Fibroblast of peridontal ligament (primary cell): Measurements from ENCODE around the gene DGKQ.
"Not testable (repeated sequence)": the region's sequence is repeated elsewhere in the genome, so short reads cannot be mapped to it uniquely, and the experiment has no call there.

Experiments
- DNase-seq: peaks from one replicate; pipeline ENCODE4 v3.0.0-alpha.2; 2010; ENCODE audit errors: extremely low read depth

Gene DGKQ

GRCh38 chr4:976016-976415 lies 2.6 kb upstream of the DGKQ start:
- DNase-seq, result not testable (repeated sequence)

- DNase-seq, result no peak
Measured at GRCh38 chr4:974668-975067, 1.3 kb upstream of the DGKQ start.

- DNase-seq, result no peak
Measured at GRCh38 chr4:972651-973424, 531 bp downstream of the DGKQ start.

- no peak for DNase-seq
Measured at GRCh38 chr4:971666-972500, 1.5 kb downstream of the DGKQ start.

GRCh38 chr4:970854-971520 lies 2.4 kb downstream of the DGKQ start:
- no peak for DNase-seq

GRCh38 chr4:970046-970745 lies 3.2 kb downstream of the DGKQ start:
- no peak for DNase-seq

GRCh38 chr4:968621-969394 lies 4.6 kb downstream of the DGKQ start:
- DNase-seq, result no peak

- no peak for DNase-seq
Measured at GRCh38 chr4:968221-968620, 5.1 kb downstream of the DGKQ start.

- DNase-seq, result no peak
Measured at GRCh38 chr4:967113-968104, 6.0 kb downstream of the DGKQ start.

- no peak for DNase-seq
Measured at GRCh38 chr4:966266-967112, 6.9 kb downstream of the DGKQ start.

GRCh38 chr4:965766-966134 lies 7.6 kb downstream of the DGKQ start:
- no peak for DNase-seq

- DNase-seq, result no peak
Measured at GRCh38 chr4:965048-965765, 8.2 kb downstream of the DGKQ start.

- no peak for DNase-seq
Measured at GRCh38 chr4:964346-965025, 8.9 kb downstream of the DGKQ start.

GRCh38 chr4:963276-964225 lies 9.8 kb downstream of the DGKQ start:
- no peak for DNase-seq

- DNase-seq, result no peak
Measured at GRCh38 chr4:962231-963208, 10.8 kb downstream of the DGKQ start.
